22Rv1 (cell line): ENCODE measurements around the gene GATB.

Experiments
- ZFX ChIP-seq: fragments of 450-650 bp; IDR thresholded peaks from 2 replicates; pipeline ENCODE4 v1.6.1; 2017; ENCODE audit warnings: antibody characterized with exemption, borderline replicate concordance
- TF ChIP-seq, protein P1 (sequence below): fragments of 450-650 bp; IDR thresholded peaks from 2 replicates; pipeline ENCODE4 v1.5.1; 2017; ENCODE audit warnings: mild to moderate bottlenecking

DNA sequence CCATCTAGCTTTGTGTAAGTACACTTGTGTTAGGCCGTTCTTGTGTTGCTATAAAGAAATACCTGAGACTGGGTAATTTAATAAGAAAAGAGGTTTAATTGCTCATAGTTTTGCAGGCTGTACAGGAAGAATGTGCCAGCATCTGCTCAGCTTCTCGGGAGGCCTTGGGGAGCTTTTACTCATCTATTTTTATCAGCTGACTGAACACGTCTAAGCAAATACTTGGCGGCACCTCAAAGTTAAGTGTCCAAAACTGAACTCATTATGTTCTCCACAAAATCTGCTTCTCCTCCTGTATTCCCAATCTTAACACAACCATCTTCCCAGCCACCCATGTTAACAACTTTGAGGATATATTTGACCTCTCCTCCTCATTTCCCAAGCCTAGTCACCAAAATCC is 42.4 kb upstream of the GATB start:
- TF ChIP-seq, protein P1, sequence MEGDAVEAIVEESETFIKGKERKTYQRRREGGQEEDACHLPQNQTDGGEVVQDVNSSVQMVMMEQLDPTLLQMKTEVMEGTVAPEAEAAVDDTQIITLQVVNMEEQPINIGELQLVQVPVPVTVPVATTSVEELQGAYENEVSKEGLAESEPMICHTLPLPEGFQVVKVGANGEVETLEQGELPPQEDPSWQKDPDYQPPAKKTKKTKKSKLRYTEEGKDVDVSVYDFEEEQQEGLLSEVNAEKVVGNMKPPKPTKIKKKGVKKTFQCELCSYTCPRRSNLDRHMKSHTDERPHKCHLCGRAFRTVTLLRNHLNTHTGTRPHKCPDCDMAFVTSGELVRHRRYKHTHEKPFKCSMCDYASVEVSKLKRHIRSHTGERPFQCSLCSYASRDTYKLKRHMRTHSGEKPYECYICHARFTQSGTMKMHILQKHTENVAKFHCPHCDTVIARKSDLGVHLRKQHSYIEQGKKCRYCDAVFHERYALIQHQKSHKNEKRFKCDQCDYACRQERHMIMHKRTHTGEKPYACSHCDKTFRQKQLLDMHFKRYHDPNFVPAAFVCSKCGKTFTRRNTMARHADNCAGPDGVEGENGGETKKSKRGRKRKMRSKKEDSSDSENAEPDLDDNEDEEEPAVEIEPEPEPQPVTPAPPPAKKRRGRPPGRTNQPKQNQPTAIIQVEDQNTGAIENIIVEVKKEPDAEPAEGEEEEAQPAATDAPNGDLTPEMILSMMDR = no peak
- TF ChIP-seq ZFX = no peak
